Sigmoid colon (tissue), 7 donors: ENCODE data around the gene SCAF1. TPM values are rescaled to one million over a fixed set of nuclear protein-coding genes. Genes with fewer than 3 reads are reported as not detected.

Source experiments
- DNase-seq: peaks from one replicate; pipeline ENCODE4 v3.0.0-alpha.2; 2019
- H3K27ac ChIP-seq, 4 donors: fragments of 200-600 bp; sonication (generic); one replicate each; pipeline ENCODE4 v1.5.1; 2016 to 2019; ENCODE audit warnings: mild to moderate bottlenecking in 1 of 4
- H3K27me3 ChIP-seq, 3 donors: fragments of 200-600 bp; sonication (generic); one replicate each; pipeline ENCODE4 v1.5.1; 2019; ENCODE audit warnings: mild to moderate bottlenecking in 1 of 3
- H3K36me3 ChIP-seq, 4 donors: fragments of 200-600 bp; sonication (generic); one replicate each; pipeline ENCODE4 v1.5.1; 2016 to 2019
- H3K4me1 ChIP-seq, 4 donors: fragments of 200-600 bp; sonication (generic); one replicate each; pipeline ENCODE4 v1.5.1; 2017 to 2019
- H3K4me3 ChIP-seq, 4 donors: fragments of 200-600 bp; sonication (generic); one replicate each; pipeline ENCODE4 v1.5.1; 2017 to 2019; ENCODE audit warnings: mild to moderate bottlenecking in 2 of 4, moderate library complexity in 1 of 4
- H3K9me3 ChIP-seq, 4 donors: fragments of 200-600 bp in 3 of 4; sonication (generic) in 3 of 4; one replicate each; pipeline versions ENCODE4 v1.5.1 to v1.6.1; 2013 to 2019
- EP300 ChIP-seq, 4 donors: sonication (generic); formaldehyde crosslinking; IDR thresholded peaks; one replicate each; pipeline ENCODE4 v1.6.1; 2017; ENCODE audit warnings: antibody characterized with exemption in 4 of 4
- POLR2A ChIP-seq, 2 donors: fragments of 450-650 bp; IDR thresholded peaks; one replicate each; pipeline ENCODE4 v1.6.1; 2016; ENCODE audit warnings: antibody characterized with exemption in 2 of 2, mild to moderate bottlenecking in 2 of 2, moderate library complexity in 2 of 2
- POLR2AphosphoS5 ChIP-seq, 4 donors: sonication (generic); formaldehyde crosslinking; IDR thresholded peaks; one replicate each; pipeline ENCODE4 v1.6.1; 2017; ENCODE audit warnings: antibody characterized with exemption in 4 of 4
- WGBS, 2 donors: extraction: QIAGEN DNeasy Blood & Tissue Kit; methylation state at CpG; one replicate each; pipeline ENCODE4 v1.1.7; 2013; 5-methylcytosine and 5-hydroxymethylcytosine counted together
- intact Hi-C: fragments of 100-400 bp; cut with DNase I; formaldehyde crosslinking; loops from one replicate; pipeline ENCODE4 v1.15.1; 2023
- polyA plus RNA-seq, 3 donors: library from polyadenylated mRNA; stranded (reverse); fragments of 200-250 nt; gene quantifications; one replicate each; pipeline ENCODE4 v1.2.3, GENCODE V29; 2013
- total RNA-seq, 4 donors: library from RNA; depleted of rRNA; stranded (reverse); fragments of >200 nt; gene quantifications; one replicate each; pipeline ENCODE4 v1.1.0, GENCODE V29; 2016
- TF ChIP-seq, protein P1 (sequence below), 4 experiments: fragments of 450-650 bp in 3 of 4; fragments of 200-600 bp in 1 of 4; IDR thresholded peaks; one replicate each; pipeline ENCODE4 v1.5.1; 2016 to 2019; ENCODE audit warnings: antibody characterized with exemption in 4 of 4, mild to moderate bottlenecking in 3 of 4, moderate library complexity in 2 of 4
- donor health status: healthy with polysubstance abuse.
- donor health status: Bipolar disorder and iron deficiency.
- donor health status: healthy.

Gene SCAF1
- total and polyA plus RNA-seq, 7 donors = 9.0 to 30.8 (median 13.3) TPM

DNA sequence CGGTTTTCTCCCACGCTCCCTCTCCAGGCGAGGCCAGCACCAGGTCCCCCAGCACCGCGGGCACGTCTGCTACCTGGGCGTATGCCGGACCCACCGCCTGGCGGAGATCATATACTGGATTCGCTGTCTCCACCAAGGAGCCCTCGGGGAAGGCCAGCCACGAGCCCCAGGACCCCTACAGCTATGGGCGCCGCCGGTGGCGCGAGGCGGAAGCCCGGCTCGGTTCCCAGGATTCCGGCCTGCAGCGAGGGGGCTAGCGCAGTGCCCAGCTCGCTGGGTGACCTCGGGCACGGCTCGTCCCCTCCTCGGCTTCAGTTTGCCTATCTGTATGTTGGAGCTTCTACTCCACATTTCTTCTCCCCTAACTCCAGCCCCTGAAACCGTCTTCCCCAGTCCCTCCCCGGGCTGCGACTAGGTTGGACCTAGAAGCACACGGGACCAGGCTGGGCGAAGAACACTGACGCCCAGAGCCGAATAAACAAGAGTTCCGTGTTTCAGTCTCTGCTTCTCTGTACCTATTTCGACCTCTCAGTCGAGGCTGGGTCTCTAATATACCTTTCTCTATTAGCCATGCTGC is 48.2 kb downstream of the SCAF1 start:
- intact Hi-C loops = loop anchor here (2.0 kb wide), 1 partner anchor 77 kb away; the partner anchor contains the start of gene AP2A1
- no peak for TF ChIP-seq EP300 (IDR thresholded peaks at IDR 0.05)
- TF ChIP-seq, protein P1, sequence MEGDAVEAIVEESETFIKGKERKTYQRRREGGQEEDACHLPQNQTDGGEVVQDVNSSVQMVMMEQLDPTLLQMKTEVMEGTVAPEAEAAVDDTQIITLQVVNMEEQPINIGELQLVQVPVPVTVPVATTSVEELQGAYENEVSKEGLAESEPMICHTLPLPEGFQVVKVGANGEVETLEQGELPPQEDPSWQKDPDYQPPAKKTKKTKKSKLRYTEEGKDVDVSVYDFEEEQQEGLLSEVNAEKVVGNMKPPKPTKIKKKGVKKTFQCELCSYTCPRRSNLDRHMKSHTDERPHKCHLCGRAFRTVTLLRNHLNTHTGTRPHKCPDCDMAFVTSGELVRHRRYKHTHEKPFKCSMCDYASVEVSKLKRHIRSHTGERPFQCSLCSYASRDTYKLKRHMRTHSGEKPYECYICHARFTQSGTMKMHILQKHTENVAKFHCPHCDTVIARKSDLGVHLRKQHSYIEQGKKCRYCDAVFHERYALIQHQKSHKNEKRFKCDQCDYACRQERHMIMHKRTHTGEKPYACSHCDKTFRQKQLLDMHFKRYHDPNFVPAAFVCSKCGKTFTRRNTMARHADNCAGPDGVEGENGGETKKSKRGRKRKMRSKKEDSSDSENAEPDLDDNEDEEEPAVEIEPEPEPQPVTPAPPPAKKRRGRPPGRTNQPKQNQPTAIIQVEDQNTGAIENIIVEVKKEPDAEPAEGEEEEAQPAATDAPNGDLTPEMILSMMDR (IDR thresholded peaks at IDR 0.05) = peak in 1 of 4 experiments; percentile 11
- H3K4me1 ChIP-seq = peaks cover 0 to 31% (median 26%) of the 10 kb centered on the region in 4 donors
- H3K4me3 ChIP-seq = peak overlapping the region; percentile 32 to 46 (median 39)
- H3K36me3 ChIP-seq = peaks cover 1 to 30% (median 26%) of the 10 kb centered on the region in 4 donors
- H3K27me3 ChIP-seq = peaks cover 4 to 35% (median 31%) of the 10 kb centered on the region in 3 donors
- 17 to 19% methylated on average over 39 of the region's 39 CpGs for WGBS, 2 donors
- peak overlapping the region; percentile 58 to 70 (median 60) for H3K27ac ChIP-seq
- no peak for DNase-seq
- H3K9me3 ChIP-seq = no peaks in the 10 kb centered on the region

DNA sequence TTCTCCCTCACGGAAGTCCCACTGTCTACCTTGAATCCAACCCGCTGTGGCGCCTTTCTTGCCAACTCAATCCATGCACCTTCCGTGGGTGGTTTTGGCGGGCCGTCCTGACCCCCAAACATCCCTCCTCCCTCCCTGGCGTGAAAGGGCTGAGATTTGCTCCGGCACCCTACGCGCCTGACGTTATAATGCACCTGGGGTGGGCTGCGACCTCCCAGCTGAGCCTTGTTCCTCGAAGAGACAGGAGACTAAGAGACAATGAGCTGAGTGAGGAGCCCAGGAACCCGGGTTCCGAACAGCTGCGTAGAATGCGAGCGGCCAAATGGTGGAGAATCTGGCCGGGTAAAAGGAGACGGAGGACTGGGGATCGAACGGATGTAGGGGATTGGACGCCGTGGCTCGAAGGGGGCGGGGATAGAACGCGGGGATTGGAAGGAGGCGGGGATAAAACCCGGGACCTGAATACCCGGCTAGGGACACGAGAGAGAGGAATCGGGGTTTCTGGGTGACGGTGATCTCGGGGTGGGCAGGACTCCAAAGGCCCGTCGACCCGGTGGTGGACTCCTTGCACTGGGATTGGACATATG is 48.7 kb downstream of the SCAF1 start, which contains the start of gene CPT1C:
Gene CPT1C, plus strand, starts transcription at position 461 of the 587 bp plus-strand sequence. CDS start 1,137 bp downstream, outside the sequence.
- no peaks in the 10 kb centered on the region for H3K9me3 ChIP-seq
- peak; percentile 51 to 76 (median 66) for TF ChIP-seq POLR2AphosphoS5 (IDR thresholded peaks at IDR 0.05)
- no peak for TF ChIP-seq POLR2A (IDR thresholded peaks at IDR 0.05)
- no peak for TF ChIP-seq EP300 (IDR thresholded peaks at IDR 0.05)
- intact Hi-C loops = loop anchor here (2.0 kb wide), 1 partner anchor 76 kb away; the partner anchor contains the start of gene AP2A1
- H3K27ac ChIP-seq = peak within 1 kb of the TSS; percentile 58 to 70 (median 60)
- H3K36me3 ChIP-seq = peaks cover 0 to 24% (median 21%) of the 10 kb centered on the region in 4 donors
- H3K27me3 ChIP-seq = peaks cover 4 to 35% (median 31%) of the 10 kb centered on the region in 3 donors
- 2 to 4% methylated on average over 38 of the region's 38 CpGs for WGBS, 2 donors
- peak; percentile 93 for DNase-seq
- peak within 1 kb of the TSS; percentile 32 to 46 (median 39) for H3K4me3 ChIP-seq
- H3K4me1 ChIP-seq = peaks cover 0 to 31% (median 26%) of the 10 kb centered on the region in 4 donors

DNA sequence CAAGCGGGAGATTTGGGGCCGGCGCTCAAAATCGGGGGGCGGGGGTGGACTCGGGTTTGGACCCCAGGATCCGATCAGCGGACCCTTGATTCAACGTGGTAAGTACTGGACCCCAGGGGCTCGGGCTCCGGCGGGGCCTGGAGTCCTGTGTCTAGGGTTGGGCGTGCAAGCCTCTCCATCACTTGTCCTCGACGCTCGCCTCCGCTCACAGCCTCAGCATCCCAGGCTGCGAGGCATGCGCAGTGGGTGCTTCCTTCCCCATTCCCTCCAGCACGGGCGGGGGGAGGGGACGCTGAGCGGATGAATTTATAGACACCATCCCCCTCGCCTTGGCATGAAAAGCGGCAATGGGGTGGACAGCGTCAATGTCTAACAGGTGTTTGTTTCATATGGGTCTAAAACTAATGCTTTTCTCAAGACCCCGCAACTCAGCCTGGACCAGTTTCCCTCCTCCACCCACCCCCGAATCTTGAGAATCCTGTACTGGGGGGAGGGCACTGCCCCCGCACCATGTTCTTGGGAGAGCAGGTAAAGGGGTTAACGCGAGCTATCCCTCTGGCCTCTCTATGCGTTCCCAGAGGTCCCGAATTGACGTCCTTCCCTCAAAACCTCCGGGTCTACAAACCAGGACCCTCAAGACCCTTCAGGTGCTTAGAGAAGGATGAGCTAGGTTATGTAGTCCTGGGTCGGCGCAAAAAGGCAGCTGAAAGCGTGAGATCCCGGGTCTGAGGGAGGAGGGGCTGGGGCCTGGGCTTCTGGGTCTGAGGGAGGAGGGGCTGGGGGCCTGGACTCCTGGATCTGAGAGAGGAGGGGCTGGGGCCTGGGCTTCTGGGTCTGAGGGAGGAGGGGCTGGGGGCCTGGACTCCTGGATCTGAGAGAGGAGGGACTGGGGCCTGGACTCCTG is 49.5 kb downstream of the SCAF1 start:
- WGBS, 2 donors = 15 to 16% methylated on average over 39 of the region's 39 CpGs
- Histone ChIP-seq H3K4me1 (peaks cover 0 to 31% (median 26%) of the 10 kb centered on the region in 4 donors), H3K36me3 (peaks cover 0 to 17% (median 13%) of the 10 kb centered on the region in 4 donors), H3K4me3 (peak overlapping the region; percentile 32 to 46 (median 39)), H3K27me3 (peaks cover 4 to 35% (median 31%) of the 10 kb centered on the region in 3 donors), H3K27ac (peak overlapping the region; percentile 32 to 70 (median 58)), H3K9me3 (no peaks in the 10 kb centered on the region)
- DNase-seq = no peak
- intact Hi-C loops = loop anchor here (2.0 kb wide), 1 partner anchor 75 kb away; the partner anchor contains the start of gene AP2A1
- TF ChIP-seq, protein P1 (IDR thresholded peaks at IDR 0.05) = no peak
- TF ChIP-seq POLR2AphosphoS5 (IDR thresholded peaks at IDR 0.05) (no peak), POLR2A (IDR thresholded peaks at IDR 0.05) (no peak), EP300 (IDR thresholded peaks at IDR 0.05) (no peak)

DNA sequence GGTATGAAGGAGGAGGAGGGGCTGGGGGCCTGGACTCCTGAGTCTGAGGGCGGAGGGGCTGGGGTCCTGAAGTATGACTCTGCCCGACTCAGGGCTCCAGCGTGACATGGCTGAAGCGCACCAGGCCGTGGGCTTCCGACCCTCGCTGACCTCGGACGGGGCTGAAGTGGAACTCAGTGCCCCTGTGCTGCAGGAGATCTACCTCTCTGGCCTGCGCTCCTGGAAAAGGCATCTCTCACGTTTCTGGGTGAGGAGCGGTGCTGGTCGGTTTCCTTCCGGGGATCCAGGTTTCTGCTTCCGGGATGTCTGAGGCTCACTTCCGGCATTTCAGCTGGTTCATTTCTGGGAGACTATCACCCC is 50.1 kb downstream of the SCAF1 start:
- H3K9me3 ChIP-seq = no peaks in the 10 kb centered on the region
- TF ChIP-seq, protein P1 (IDR thresholded peaks at IDR 0.05) = no peak
- peaks cover 4 to 35% (median 31%) of the 10 kb centered on the region in 3 donors for H3K27me3 ChIP-seq
- DNase-seq = no peak
- 77 to 78% methylated on average over 16 of the region's 16 CpGs for WGBS, 2 donors
- H3K36me3 ChIP-seq = peaks cover 0 to 10% (median 7%) of the 10 kb centered on the region in 4 donors
- H3K4me3 ChIP-seq = peak overlapping the region in 1 of 4 donors; percentile 44
- no peak overlapping the region for H3K27ac ChIP-seq
- peaks cover 0 to 31% (median 26%) of the 10 kb centered on the region in 4 donors for H3K4me1 ChIP-seq
- intact Hi-C loops = no loop called here
